Measurements from ENCODE around the gene PKD1L1. TPM values are rescaled to one million over a fixed set of nuclear protein-coding genes. Genes with fewer than 3 reads are reported as not detected.

Gene PKD1L1
- total RNA-seq, 1 donor from 2014 or later: 0.40 TPM

DNA sequence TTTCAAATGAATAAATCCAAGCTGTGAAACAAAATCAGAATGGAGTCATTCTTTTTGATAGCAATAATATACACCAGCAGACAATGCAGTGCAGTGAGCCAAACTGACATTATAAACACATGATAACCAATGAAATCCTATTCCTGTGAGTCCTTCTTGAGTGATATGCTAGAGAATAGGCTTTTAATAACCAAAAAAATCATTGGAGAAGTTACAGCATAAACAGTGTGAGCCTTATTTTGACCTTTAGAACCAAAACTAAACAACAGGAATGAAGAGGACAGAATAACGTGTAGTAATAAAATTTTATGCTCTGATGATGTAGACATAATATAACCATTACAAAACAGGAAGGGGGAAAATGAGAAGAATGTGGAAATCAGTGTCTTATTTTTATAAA, 22.5 kb upstream of the PKD1L1 start:
- POLR2A ChIA-PET: no interaction called here

DNA sequence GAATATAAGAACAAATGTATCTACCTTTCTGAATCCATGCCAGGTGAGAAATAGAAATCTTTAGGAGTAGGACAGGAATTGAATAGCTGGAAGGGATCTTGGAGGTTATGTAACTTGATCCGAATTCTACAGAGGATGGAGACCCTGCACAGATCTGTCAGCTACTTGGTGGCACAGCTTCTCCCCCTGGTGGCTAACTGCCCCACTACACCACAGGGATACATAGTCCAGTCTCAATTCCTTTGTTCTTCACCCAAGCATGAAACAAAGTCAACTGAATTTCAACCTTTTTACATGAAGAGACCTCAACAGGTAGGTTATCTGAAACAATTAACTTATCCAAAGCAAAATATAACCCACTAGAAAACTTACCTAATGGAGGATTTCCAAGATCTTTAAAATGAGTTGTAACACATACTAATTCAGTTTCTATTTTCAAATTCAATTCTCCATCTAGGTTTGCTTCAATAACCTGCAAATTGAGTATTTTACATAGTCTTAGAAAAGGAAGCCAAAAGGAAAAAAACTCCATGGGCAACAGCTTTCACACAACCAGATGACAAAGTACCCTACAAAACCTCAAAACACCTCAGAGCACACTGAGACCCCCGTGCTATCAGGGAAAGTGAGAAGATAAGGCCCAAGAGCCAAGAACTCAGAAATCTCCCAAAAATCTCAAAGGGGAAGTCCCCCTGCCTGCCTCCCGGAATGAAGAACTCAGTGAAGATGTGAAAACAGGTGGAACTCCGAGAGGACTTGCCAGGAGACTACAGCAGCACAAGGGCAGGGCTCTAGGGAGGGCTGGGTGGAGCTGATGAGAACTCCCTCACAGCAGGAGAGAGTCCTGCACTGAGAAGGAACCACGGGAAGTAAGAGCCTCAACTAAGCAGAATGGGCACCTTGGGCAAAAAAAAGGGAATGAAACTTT, 20.8 kb upstream of the PKD1L1 start:
- Mint-ChIP-seq H3K36me3 (ENCODE audit: low read depth) (peaks cover 91% of the 10 kb centered on the region), H3K27ac (no peak overlapping the region), H3K4me1 (peaks cover 23% of the 10 kb centered on the region), H3K27me3 (no peaks in the 10 kb centered on the region), H3K9me3 (no peaks in the 10 kb centered on the region), H3K4me3 (no peak overlapping the region)
- intact Hi-C loops (cut with micrococcal nuclease): loop anchor here (1.0 kb wide), 5 partner anchors 24 to 703 kb away; no protein-coding TSS in a partner anchor
- TF ChIP-seq, protein P1, sequence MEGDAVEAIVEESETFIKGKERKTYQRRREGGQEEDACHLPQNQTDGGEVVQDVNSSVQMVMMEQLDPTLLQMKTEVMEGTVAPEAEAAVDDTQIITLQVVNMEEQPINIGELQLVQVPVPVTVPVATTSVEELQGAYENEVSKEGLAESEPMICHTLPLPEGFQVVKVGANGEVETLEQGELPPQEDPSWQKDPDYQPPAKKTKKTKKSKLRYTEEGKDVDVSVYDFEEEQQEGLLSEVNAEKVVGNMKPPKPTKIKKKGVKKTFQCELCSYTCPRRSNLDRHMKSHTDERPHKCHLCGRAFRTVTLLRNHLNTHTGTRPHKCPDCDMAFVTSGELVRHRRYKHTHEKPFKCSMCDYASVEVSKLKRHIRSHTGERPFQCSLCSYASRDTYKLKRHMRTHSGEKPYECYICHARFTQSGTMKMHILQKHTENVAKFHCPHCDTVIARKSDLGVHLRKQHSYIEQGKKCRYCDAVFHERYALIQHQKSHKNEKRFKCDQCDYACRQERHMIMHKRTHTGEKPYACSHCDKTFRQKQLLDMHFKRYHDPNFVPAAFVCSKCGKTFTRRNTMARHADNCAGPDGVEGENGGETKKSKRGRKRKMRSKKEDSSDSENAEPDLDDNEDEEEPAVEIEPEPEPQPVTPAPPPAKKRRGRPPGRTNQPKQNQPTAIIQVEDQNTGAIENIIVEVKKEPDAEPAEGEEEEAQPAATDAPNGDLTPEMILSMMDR (IDR thresholded peaks at IDR 0.05): peak; percentile 86
- DNase-seq: peak; percentile 48
- ATAC-seq (ENCODE audit: low read depth): peak; percentile 77
- ChIA-PET CTCF (interaction anchor here (0.5 to 2.3 kb wide), 10 partner anchors 8 to 703 kb away, joined by 3 to 29 read pairs (median 5); no protein-coding TSS in a partner anchor), POLR2A (interaction anchor here (1.7 kb wide), 1 partner anchor 23 kb away, joined by 4 read pairs; no protein-coding TSS in a partner anchor)

More for the DNA sequence above, 22.5 kb upstream of the PKD1L1 start:
- ATAC-seq (ENCODE audit: low read depth) (no peak), DNase-seq (no peak)
- peaks cover 27% of the 10 kb centered on the region for H3K4me1 Mint-ChIP-seq
- H3K27ac Mint-ChIP-seq: no peak overlapping the region
- H3K9me3 Mint-ChIP-seq: no peaks in the 10 kb centered on the region
- intact Hi-C loops (cut with micrococcal nuclease): no loop called here
- no peak overlapping the region for H3K4me3 Mint-ChIP-seq
- TF ChIP-seq, protein P1 (IDR thresholded peaks at IDR 0.05): no peak
- peaks cover 88% of the 10 kb centered on the region for H3K36me3 Mint-ChIP-seq (ENCODE audit: low read depth)
- CTCF ChIA-PET: interaction anchor here (0.8 kb wide), 1 partner anchor 80 kb away, joined by 3 read pairs; no protein-coding TSS in a partner anchor
- no peaks in the 10 kb centered on the region for H3K27me3 Mint-ChIP-seq

DNA sequence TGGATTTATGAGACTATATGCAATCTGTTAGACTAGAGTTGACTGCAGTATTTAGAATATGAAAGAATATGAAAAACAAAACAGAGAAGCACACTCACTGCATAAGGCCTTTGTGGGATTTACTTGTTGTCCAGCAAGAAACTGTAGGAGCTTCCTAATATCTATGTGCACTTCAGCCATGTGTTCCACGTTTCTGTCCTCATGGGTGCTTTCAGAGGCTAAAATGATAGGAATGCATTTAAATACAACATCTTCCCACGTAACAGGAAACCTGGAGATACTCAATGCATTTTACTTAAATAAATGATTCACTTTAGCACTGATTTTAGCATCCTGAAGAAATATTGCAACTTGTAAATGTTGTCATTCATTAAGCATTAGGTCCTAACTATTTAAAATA, 19.4 kb upstream of the PKD1L1 start:
- Mint-ChIP-seq H3K4me3 (no peak overlapping the region), H3K9me3 (no peaks in the 10 kb centered on the region), H3K4me1 (peaks cover 13% of the 10 kb centered on the region), H3K27ac (no peak overlapping the region), H3K27me3 (no peaks in the 10 kb centered on the region), H3K36me3 (ENCODE audit: low read depth) (peaks cover 91% of the 10 kb centered on the region)
- TF ChIP-seq, protein P1 (IDR thresholded peaks at IDR 0.05): no peak
- no peak for ATAC-seq (ENCODE audit: low read depth)
- intact Hi-C loops (cut with micrococcal nuclease): no loop called here
- POLR2A ChIA-PET: no interaction called here
- no peak for DNase-seq
- CTCF ChIA-PET: interaction anchor here (1.0 kb wide), 1 partner anchor 22 kb away, joined by 5 read pairs; no protein-coding TSS in a partner anchor

DNA sequence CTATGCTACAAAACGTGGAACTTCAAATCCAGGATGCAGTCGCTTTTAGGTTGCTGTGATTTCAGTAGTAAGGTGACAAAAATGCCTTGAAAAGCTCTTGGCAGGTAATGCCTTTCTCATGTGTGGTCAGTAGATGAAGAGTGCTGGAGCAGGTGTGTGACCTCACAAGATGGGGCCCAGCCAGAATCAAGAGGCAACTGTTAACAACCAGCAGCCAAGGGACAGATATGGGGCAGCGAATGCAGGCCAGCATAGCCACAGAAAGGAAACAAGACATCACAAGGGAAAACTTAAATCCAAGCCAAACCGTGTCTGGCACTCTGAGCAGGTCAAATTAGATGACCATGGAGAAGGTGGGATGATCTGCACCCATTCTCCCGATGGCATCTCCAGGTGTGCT, 18.9 kb upstream of the PKD1L1 start:
- Mint-ChIP-seq H3K4me1 (peaks cover 13% of the 10 kb centered on the region), H3K27ac (no peak overlapping the region), H3K9me3 (no peaks in the 10 kb centered on the region), H3K36me3 (ENCODE audit: low read depth) (peaks cover 91% of the 10 kb centered on the region), H3K4me3 (no peak overlapping the region), H3K27me3 (no peaks in the 10 kb centered on the region)
- TF ChIP-seq, protein P1 (IDR thresholded peaks at IDR 0.05): no peak
- ATAC-seq (ENCODE audit: low read depth) (no peak), DNase-seq (no peak)
- CTCF ChIA-PET: interaction anchor here (1.0 kb wide), 1 partner anchor 22 kb away, joined by 5 read pairs; no protein-coding TSS in a partner anchor
- POLR2A ChIA-PET: no interaction called here
- intact Hi-C loops (cut with micrococcal nuclease): no loop called here

DNA sequence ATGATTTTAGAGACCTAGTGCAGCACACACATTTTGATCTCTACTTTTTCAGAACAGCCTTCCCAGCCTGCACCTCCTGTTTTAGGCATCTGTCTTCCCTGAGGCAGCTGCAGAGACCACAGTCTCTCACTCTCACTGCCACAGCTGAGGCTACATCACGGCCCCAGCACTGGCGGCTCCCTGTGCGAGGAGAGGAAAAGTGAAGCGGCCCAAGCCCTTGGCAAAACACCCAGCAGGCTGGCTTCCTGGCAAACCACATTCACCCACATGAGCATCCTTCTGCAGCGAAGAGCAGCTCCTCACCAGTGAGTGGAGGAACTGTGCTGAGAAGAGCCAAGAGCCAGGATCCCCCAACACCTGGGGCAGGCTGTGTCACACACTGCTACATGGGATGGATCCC, 17.2 kb upstream of the PKD1L1 start:
- ATAC-seq (ENCODE audit: low read depth) (no peak), DNase-seq (no peak)
- H3K36me3 Mint-ChIP-seq (ENCODE audit: low read depth): peaks cover 96% of the 10 kb centered on the region
- no peaks in the 10 kb centered on the region for H3K27me3 Mint-ChIP-seq
- no peak overlapping the region for H3K27ac Mint-ChIP-seq
- no peak overlapping the region for H3K4me3 Mint-ChIP-seq
- CTCF ChIA-PET: interaction anchor here (1.1 to 1.5 kb wide), 2 partner anchors 21 to 26 kb away, joined by 3 to 4 read pairs; no protein-coding TSS in a partner anchor
- intact Hi-C loops (cut with micrococcal nuclease): no loop called here
- TF ChIP-seq, protein P1 (IDR thresholded peaks at IDR 0.05): no peak
- peaks cover 13% of the 10 kb centered on the region for H3K4me1 Mint-ChIP-seq
- POLR2A ChIA-PET: no interaction called here
- H3K9me3 Mint-ChIP-seq: no peaks in the 10 kb centered on the region

All from activated B cell treated with CpG ODN at 0.5 μM for 24 hours (primary cell).